GM18511 (cell line): ENCODE measurements around the gene PPM1A.

Experiments
- ATAC-seq: cut with Tn5 transposase; IDR thresholded peaks from one replicate; pipeline ENCODE4 v1.9.1; 2021; ENCODE audit warnings: mild to moderate bottlenecking, moderate library complexity; ENCODE audit not compliant: unreplicated experiment

PPM1A gene

DNA sequence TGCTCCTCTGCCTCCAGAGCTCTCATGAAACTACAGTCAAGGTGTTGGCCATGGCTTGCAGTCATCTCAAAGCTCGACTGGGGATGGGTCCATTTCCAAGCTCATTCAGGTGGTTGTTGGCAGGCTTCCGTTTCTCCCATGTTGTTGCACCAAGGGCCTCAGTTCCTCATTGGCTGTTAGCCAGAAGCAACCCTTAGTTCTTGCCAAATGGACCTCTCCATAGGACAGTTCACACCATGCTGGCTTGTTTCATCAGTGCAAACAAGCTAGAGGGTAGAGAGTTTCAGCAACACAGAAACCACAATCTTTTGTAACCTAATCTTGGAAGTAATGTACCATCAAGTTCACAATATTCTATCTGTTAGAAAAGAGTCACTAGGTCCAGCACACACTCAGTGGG lies 22.7 kb upstream of the PPM1A start:
- ATAC-seq, result no peak

DNA sequence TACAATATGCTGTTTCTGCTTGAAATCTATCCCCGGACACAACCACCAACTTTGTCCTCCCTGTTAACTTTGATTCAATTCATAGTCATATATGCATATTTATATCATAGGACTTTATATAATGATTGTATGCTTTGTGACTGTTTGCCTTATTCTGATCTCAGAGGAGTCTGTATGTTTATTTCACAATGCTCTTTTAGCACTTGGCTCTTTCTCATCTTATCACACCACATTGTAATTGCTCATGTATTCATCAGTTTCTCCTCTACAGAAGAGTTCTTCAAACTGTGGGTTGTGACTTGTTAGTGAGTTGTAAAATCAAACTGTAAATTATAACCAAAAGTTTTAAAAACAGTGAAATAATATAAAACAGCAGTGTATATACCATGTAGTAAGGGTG lies 21.7 kb upstream of the PPM1A start:
- no peak for ATAC-seq

DNA sequence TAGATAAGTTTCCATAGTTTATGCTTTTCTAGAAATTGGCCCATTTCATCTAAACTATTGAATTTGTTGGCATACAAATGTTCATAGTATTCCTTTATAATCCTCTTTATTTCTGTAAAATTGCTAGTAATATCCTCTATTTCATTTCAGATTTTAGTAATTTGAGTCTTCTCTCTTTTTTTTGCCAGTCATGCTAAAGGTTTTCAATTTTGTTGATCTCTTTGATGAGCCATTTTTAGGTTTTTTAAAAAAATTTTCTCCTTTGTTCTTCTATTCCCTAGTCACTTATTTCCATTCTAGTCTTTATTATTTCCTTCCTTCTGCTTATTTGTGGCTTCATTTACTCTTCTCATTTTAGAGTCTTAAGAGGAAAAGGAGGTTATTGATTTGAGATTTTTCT lies 19.4 kb upstream of the PPM1A start:
- ATAC-seq, result no peak

GRCh38 chr14:60232185-60232584 lies 16.8 kb upstream of the PPM1A start:
- no peak for ATAC-seq

DNA sequence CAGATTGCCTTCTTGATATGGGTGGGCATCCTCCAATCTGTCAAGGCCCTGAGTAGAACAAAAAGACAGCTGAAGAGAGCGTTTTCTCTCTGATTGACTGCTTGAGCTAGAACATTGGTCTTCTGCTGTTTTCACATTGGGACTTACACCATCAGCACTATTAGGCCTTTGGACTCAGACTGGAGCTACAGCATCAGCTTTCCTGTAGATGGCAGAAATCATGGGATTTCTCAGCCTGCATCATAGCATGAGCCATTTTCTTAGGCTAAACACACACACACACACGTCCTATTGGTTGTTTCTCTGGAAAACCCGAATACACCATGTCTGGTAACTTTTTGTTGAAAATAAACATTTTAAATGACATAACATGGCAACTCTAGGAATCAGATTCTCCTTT lies 15.8 kb upstream of the PPM1A start:
- no peak for ATAC-seq

GRCh38 chr14:60233891-60234290 lies 15.1 kb upstream of the PPM1A start:
- ATAC-seq, result no peak

GRCh38 chr14:60235440-60235839 lies 13.6 kb upstream of the PPM1A start:
- no peak for ATAC-seq

DNA sequence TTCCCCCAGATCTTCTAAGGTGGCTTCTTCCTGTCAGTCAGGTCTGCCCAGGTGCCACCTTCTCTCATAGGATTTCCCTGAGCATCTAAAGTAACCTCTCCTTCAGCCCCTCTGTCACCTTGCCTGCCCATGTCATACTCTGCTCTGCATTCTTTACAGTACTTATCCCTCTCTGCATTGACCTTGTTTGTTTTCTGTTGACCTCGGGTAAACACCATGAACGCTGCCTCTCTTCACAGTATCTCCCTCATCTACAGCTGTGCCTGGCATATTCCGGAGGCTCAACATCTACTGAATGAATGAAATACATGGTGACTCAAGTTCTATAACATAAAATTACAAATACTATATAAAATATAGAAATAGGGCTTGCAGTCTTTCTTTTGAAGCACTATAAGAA lies 10.1 kb upstream of the PPM1A start:
- ATAC-seq, result no peak

DNA sequence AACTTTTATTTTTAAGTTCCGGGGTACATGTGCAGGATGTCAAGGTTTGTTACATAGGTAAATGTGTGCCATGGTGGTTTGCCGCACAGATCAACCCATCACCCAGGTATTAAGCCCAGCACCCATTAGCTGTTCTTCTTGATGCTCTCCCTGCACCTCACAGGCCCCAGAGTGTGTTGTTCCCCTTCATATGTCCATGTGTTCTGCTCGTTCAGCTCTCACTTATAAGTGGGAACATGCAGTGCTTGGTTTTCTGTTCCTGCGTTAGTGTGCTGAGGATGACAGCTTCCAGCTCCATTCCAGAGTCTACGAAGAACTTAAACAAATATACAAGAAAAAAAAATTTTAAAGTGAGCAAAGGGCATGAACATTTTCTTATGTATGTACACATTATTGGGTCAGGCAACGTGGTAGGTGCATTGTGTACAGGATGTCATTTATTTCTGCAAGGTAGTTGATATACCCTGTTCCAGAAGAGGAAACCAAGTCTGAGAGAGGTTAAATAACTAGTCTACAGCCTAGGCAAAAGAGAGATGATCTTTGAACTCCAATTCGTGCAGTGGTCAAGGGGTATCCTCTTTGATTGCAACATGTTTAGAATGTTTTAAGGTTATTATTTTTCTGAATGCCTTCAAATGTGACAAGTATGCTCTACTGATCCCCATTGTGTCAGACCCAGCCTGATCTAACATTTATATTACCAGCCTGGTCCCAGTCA lies 8.7 kb upstream of the PPM1A start:
- no peak for ATAC-seq

DNA sequence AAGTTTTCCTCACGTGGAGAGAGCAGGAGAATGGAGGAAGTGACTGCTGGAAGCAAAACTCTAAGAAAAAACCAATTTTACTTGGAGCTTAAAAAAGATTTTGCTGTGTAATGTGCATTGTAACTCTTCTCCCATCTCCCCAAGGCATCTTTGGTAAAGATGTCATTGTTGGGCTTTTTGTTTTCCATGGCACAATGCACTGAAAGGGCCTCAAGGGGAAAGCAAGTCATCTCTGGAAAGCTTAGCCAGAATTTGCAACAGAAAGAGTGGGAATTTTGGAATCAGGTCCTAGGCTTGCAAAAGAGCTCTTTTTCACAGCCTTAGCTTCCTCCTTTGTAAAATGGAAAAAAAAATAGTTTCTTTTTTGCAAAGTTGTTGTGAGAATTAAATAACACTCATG lies 7.9 kb upstream of the PPM1A start:
- no peak for ATAC-seq

GRCh38 chr14:60242429-60242828 lies 6.6 kb upstream of the PPM1A start:
- no peak for ATAC-seq

- ATAC-seq, result no peak
These were observed 3.4 kb upstream of the PPM1A start for GRCh38 chr14:60245380-60246177.

- ATAC-seq, result peak; percentile 64
These were observed 876 bp upstream of the PPM1A start for GRCh38 chr14:60247994-60248696.

DNA sequence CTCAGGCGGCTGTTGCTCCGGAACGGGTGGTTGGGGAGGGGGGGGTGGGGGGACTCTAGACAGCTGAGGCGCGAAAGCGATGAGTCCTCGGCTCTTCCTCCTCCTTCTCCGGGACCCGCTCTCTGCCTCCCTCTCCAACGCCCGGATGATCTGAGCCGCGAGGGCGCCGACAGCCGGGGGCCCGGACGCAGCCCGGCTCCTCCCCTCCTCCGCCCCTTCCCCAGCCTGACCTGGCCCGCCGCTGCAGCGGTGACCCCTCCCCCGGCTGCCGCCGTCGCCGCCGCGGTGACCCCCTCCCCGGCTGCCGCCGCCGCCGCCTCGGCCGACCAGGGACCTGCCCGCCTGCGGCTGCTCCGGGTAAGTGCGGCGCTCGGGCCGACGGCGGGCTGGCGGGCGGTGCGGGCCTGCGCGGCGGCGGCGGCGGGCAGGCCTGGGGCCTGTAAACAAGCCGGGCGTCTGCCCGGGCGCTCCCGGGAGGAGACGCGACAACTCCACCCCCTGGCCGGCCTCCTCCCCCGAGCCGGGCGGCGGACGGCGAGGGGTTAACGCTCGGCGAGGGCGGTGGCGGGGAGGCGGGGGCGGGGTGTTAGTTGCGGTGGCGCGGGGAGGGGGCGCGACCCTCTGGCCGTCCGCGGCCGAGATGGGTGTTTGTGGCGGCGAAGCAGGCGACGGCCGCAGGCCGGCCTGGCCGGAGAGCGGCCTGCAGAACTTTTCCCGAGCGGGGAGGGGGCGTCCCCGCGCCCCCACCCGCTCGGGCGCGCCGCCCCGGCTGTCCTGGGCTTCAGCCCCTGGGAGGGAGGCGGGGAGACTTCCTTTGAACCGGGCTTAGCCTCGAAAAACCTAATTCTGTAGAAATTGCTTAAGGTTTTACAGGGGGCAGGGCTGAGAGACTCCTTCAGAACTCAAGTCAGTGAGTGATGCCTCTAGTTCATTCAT lies 568 bp downstream of the PPM1A start:
- peak; percentile 48 for ATAC-seq

GRCh38 chr14:60250257-60251035 lies 1.4 kb downstream of the PPM1A start:
- no peak for ATAC-seq

GRCh38 chr14:60251877-60252276 lies 2.9 kb downstream of the PPM1A start:
- no peak for ATAC-seq

DNA sequence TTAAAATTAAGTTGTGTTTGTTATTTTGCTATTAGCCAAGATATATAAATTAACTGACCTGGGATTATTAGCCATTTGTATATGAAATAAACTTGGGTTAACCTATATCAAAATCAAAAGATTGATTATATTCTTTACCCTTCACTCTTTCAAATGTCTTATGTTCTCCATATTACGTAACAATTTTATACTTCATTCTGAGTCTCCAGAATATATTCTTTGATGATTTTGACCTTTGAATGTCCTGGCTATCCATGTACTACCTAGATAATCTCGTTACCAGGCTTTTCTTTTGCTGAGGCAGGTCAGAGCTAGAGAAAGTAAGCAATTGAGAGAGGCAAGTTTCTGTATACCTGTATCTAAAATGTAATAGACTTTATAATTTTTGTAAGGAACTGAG lies 3.6 kb downstream of the PPM1A start:
- no peak for ATAC-seq

- ATAC-seq, result no peak
These were observed 4.6 kb downstream of the PPM1A start for GRCh38 chr14:60253649-60254048.

- no peak for ATAC-seq
These were observed 5.2 kb downstream of the PPM1A start for GRCh38 chr14:60254176-60254575.

DNA sequence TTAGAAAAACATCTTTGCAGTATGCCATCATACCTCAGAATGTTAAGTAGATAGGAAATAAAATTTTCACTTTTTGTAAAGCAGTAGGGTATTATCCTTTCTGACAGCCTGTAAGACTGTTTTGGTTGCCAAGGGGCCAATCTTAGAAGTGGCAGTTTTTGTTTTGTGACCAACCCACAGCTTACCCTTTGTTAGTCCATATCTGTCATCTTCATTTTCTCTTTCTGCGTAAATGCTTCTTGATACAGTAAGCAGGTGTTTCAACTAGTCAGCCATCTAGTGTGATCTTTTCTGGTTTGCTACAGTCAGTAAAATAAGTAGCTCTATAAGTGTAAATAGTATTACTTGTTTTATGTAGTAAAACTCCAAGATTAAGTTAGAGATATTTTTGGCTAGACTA lies 8.8 kb downstream of the PPM1A start:
- ATAC-seq, result no peak
